Brain microvascular endothelial cell (primary cell): ENCODE results near the gene AEN.

ENCODE experiments used
- DNase-seq: peaks from one replicate; pipeline ENCODE4 v3.0.0-alpha.2; 2020
- H3K27ac ChIP-seq: fragments of 250-450 bp; sonication (Bioruptor Pico); 2 replicates; pipeline ENCODE4 v1.5.1; 2020; ENCODE audit warnings: mild to moderate bottlenecking, moderate library complexity
- H3K27me3 ChIP-seq: fragments of 250-450 bp; sonication (Bioruptor Pico); replicated peaks from 2 replicates; pipeline ENCODE4 v1.5.1; 2020; ENCODE audit warnings: mild to moderate bottlenecking
- H3K36me3 ChIP-seq: fragments of 250-450 bp; sonication (Bioruptor Pico); replicated peaks from 2 replicates; pipeline ENCODE4 v1.5.1; 2020; ENCODE audit warnings: mild to moderate bottlenecking
- H3K4me3 ChIP-seq: 2 replicates; pipeline ENCODE4 v1.5.1; 2011; ENCODE audit warnings: low read depth, mild to moderate bottlenecking, control low read depth, low read length, moderate library complexity
- CTCF ChIP-seq: IDR thresholded peaks from 2 replicates; pipeline ENCODE4 v1.5.1; 2011; ENCODE audit warnings: low read depth, mild to moderate bottlenecking, moderate library complexity, low read length, control low read depth, inconsistent platforms; ENCODE audit errors: missing control alignments
- in situ Hi-C: cut with HindIII; loops from 2 replicates; pipeline ENCODE4 v1.10.0; 2017; ENCODE audit warnings: low sequenced_read_pairs, low pct_ligation_motif_present

AEN gene

GRCh38 chr15:88651971-88652370 is 30.8 kb downstream of the AEN start:
- Histone ChIP-seq H3K36me3 (no peaks in the 10 kb centered on the region), H3K27ac (no peak overlapping the region), H3K27me3 (no peaks in the 10 kb centered on the region), H3K4me3 (no peak overlapping the region)
- no peak for TF ChIP-seq CTCF
- DNase-seq = no peak
- in situ Hi-C loops = loop anchor here (25.0 kb wide), 1 partner anchor 160 kb away; the partner anchor contains the start of gene ACAN

DNA sequence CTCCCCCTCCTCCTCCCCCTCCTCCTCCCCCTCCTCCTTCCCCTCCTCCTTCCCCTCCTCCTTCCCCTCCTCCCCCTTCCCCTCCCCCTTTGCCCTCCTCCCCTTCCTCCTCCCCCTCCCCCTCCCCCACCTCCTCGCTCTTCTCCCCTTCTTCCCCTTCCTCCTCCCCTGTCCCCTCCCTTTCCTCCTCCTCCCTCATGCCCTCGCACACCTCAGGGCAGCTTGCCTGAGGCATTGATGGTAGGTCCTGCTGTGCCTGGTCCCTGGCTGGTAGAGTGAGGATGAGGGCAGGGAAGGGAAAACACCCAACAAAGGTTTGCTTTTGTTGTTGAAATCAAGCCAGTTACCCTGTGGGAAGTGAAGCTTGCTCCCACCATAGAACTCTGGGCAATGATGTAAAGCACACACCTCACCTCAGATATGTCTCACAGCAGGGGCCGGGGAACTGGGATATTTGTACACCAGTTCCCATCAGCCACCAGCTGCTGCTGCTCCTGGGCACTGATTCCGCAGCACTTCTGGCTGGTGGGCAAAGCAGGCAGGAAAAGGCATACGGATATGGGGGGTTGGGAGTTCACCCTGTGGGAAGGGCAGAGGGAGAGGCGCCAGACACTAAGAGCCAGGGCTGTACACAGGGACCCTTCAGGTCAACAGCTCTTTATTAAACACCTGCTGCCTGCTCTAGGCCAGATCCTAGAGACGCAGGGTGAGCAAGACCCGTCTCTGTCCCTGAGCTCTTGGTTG is 31.5 kb downstream of the AEN start:
- TF ChIP-seq CTCF = no peak

DNA sequence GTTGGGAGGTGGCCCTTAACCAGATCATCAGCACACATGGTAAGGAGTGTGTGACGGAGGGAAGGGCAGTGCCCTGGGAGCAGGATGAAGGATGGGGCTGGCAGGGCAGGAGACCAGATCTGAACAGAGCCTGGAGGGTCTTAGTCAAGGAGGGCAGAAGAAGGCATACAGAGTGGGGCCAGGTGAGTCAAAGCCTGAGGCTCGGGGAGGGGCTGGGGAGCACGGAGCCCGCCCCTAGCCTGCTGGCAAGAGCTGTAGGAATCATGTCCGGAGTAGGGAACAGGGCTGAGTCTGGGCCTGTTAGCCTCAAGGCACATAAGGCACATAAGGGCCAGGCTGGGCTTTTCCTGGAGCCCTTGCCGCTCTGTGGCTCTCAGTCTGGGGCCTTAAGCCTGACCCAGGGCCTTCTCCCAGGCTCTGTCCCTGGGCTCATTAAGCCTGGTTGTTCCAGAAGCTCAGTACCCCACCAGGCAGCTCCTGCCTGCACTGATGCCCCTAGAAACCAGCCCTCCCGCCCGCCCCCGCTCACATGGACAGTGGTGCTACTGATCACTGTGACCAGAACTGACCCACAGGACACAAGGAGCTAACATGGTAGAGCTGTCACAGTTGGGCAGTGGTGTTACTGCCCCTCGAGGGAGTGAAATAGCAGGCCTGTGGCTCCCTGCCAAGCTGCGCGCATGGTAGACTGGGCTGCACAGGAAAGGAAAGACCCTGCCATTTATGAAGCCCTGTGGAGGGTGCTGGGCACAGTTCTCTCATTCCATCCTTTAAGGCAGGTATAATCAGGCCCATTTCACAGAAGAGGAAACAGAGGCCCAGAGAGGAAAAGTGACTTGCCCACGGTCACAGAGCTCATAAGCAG is 32.3 kb downstream of the AEN start:
- in situ Hi-C loops = loop anchor here (25.0 kb wide), 1 partner anchor 159 kb away; the partner anchor contains the start of gene ACAN
- no peak for TF ChIP-seq CTCF
- H3K4me3 ChIP-seq = no peak overlapping the region
- no peak overlapping the region for H3K27ac ChIP-seq
- H3K27me3 ChIP-seq = no peaks in the 10 kb centered on the region
- H3K36me3 ChIP-seq = no peaks in the 10 kb centered on the region
- DNase-seq = no peak

More for the DNA sequence above, 31.5 kb downstream of the AEN start:
- in situ Hi-C loops = loop anchor here (25.0 kb wide), 1 partner anchor 160 kb away; the partner anchor contains the start of gene ACAN
- Histone ChIP-seq H3K27ac (no peak overlapping the region), H3K4me3 (no peak overlapping the region), H3K36me3 (no peaks in the 10 kb centered on the region), H3K27me3 (no peaks in the 10 kb centered on the region)
- no peak for DNase-seq

GRCh38 chr15:88654430-88655102 is 33.4 kb downstream of the AEN start:
- H3K36me3 ChIP-seq = no peaks in the 10 kb centered on the region
- TF ChIP-seq CTCF = no peak
- H3K4me3 ChIP-seq = no peak overlapping the region
- in situ Hi-C loops = loop anchor here (25.0 kb wide), 1 partner anchor 158 kb away; the partner anchor contains the start of gene ACAN
- DNase-seq = no peak
- no peaks in the 10 kb centered on the region for H3K27me3 ChIP-seq
- no peak overlapping the region for H3K27ac ChIP-seq

- no peak for DNase-seq
- Histone ChIP-seq H3K36me3 (no peaks in the 10 kb centered on the region), H3K27me3 (no peaks in the 10 kb centered on the region), H3K4me3 (no peak overlapping the region), H3K27ac (no peak overlapping the region)
- no peak for TF ChIP-seq CTCF
- in situ Hi-C loops = loop anchor here (25.0 kb wide), 1 partner anchor 157 kb away; the partner anchor contains the start of gene ACAN
These were observed 34.0 kb downstream of the AEN start for GRCh38 chr15:88655103-88655553.
